NCI-H82 (cell line): ENCODE data around the gene EN2.

ENCODE experiments used
- DNase-seq: peaks from one replicate; lab custom pipeline; 2025; lab: John Stamatoyannopoulos, UW

EN2 gene

GRCh38 chr7:155486783-155487508 is 29.0 kb downstream of the EN2 start:
- no peak for DNase-seq

GRCh38 chr7:155487509-155488482 is 29.9 kb downstream of the EN2 start:
- no peak for DNase-seq

- no peak for DNase-seq
Observed at GRCh38 chr7:155488483-155489127, 30.7 kb downstream of the EN2 start.

- no peak for DNase-seq
Observed at GRCh38 chr7:155489158-155489840, 31.4 kb downstream of the EN2 start.

- DNase-seq: no peak
Observed at GRCh38 chr7:155489862-155490696, 32.1 kb downstream of the EN2 start.

GRCh38 chr7:155490697-155491628 is 33.0 kb downstream of the EN2 start:
- DNase-seq: no peak

- DNase-seq: no peak
Observed at GRCh38 chr7:155491812-155492211, 33.9 kb downstream of the EN2 start.

- no peak for DNase-seq
Observed at GRCh38 chr7:155493744-155494538, 36.0 kb downstream of the EN2 start.

GRCh38 chr7:155494551-155494950 is 36.6 kb downstream of the EN2 start:
- no peak for DNase-seq

GRCh38 chr7:155495440-155496248 is 37.7 kb downstream of the EN2 start:
- no peak for DNase-seq

GRCh38 chr7:155496267-155497005 is 38.5 kb downstream of the EN2 start:
- no peak for DNase-seq

- no peak for DNase-seq
Observed at GRCh38 chr7:155497149-155497901, 39.4 kb downstream of the EN2 start.

- DNase-seq: no peak
Observed at GRCh38 chr7:155505422-155505793, 47.5 kb downstream of the EN2 start.

GRCh38 chr7:155506854-155507337 is 49.0 kb downstream of the EN2 start:
- peak; percentile 32 for DNase-seq

GRCh38 chr7:155507576-155507975 is 49.6 kb downstream of the EN2 start:
- no peak for DNase-seq
